ENCODE data around the gene FMNL1.
"Not testable (repeated sequence)": the region's sequence is repeated elsewhere in the genome, so short reads cannot be mapped to it uniquely, and the experiment has no call there.

FMNL1 gene

GRCh38 chr17:45235416-45236281 is 14.0 kb downstream of the FMNL1 start:
- DNase-seq: peak; percentile 91

GRCh38 chr17:45236282-45236606 is 14.6 kb downstream of the FMNL1 start:
- DNase-seq: no peak

DNA sequence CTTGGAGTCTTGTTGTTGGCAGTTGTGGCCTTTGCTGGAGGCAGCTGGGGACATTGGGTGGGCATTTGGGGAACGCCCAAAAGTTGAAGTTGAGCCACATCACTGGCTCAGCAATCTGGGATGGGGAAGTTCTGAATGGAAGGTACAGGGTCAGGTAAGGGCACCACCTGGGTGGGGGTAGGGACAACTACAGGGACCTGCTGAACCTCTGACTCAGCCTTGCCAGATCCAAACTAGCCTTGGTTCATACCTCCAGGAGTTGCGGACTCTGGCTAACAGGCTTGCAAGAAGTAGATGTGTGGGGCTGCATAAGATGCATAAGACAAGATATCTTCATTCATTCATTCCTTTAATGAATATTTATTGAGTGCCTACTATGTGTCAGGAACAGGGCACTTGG is 16.0 kb downstream of the FMNL1 start:
- no peak for DNase-seq

DNA sequence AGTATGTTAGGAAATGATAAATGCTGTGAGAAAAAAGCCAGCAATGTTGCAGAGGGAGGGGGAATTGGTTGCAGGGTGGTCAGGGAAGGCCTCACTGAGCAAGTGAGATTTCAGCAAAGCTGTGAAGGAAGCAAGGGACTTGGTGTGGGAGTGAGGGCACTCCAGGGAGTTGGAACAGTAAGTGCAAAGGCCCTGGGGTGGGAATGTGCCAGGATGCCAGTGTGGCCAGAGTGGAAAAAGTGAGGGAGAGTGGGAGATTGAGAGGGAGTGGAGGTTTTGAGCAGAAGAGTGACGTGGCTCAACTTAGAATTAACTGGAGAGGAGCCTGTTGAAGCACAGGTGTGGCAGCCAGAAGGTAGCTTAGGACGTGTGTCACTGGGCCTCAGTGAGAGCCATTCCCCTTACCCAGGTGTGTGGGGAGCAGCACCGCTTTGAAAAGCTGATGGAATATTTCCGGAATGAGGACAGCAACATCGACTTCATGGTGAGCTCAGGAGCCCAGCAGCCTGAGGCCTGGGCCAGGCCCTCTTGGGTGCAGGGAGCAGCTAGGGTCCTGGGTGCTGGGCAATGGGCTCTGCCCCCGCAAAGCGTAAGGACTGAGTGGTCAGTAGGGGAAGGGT is 16.6 kb downstream of the FMNL1 start:
- DNase-seq: no peak

DNA sequence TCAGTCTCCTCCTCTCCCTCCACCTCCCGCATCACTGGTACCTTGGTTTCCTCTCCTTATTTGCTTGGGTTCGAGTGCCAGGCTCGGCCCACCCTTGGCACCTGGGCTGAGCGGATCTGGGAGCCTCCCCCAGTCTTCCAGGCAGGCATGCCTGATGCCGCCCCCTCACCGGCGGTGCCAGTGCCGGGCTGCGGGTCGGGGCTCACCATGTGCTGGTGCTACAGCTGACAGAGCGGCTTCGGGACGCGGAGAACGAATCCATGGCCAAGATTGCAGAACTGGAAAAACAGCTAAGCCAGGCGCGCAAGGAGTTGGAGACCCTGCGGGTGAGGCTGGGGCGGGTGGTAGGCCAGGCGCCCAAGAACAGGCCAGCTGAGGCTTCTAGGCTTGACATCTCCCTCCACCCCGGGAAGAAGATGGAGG is 19.2 kb downstream of the FMNL1 start:
- no peak for DNase-seq

GRCh38 chr17:45241328-45242028 is 19.8 kb downstream of the FMNL1 start:
- no peak for DNase-seq

GRCh38 chr17:45242029-45242414 is 20.3 kb downstream of the FMNL1 start:
- DNase-seq: no peak

GRCh38 chr17:45243750-45244149 is 22.1 kb downstream of the FMNL1 start:
- no peak for DNase-seq

DNA sequence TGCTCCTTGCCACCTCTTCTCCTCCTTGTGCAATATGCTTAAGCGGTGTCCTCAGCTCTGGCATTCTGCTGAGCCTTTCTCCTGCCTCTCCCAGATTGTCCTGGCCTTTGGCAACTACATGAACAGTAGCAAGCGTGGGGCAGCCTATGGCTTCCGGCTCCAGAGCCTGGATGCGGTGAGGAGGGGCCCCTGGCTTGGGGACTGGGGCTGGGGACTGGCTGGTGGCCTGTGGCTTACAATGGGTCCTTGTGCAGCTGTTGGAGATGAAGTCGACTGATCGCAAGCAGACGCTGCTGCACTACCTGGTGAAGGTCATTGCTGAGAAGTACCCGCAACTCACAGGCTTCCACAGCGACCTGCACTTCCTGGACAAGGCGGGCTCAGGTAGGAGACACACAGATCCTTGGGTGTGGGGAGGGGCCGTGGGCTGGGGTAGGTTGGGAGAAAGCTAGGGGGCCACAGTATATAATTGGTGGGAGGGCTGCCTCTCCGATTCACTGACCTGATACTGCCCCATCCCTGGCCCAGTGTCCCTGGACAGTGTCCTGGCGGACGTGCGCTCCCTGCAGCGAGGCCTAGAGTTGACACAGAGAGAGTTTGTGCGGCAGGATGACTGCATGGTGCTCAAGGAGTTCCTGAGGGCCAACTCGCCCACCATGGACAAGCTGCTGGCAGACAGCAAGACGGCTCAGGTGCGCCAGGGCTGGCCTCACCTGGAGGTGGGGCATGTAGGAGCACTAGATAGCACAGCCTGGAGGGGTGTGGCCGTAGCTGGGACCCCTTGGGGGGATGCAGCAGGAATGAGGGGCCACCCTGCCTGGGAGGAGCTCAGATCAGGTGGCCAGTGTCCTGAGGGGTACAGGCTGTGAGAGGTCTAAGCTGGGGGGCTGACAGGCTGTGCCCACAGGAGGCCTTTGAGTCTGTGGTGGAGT is 23.3 kb downstream of the FMNL1 start:
- no peak for DNase-seq

DNA sequence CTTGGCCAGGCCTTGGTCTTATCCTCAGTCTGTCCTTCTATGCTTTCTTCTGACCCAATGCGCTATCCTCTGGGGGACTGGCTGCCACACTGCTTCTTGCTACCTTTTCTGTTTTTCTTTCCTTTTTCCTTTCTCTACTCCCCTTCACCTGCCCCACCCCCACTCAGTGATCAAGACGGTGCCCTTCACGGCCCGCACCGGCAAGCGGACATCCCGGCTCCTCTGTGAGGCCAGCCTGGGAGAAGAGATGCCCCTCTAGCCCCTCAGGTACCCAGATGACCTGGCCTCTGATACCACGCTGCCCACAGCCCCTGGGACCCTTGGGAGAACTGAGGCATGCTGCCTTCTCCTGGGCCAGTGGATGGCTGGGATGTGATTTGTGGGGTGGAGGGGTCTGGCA is 24.7 kb downstream of the FMNL1 start:
- DNase-seq: no peak

- no peak for DNase-seq
Observed at GRCh38 chr17:45246861-45247428, 25.3 kb downstream of the FMNL1 start.

DNA sequence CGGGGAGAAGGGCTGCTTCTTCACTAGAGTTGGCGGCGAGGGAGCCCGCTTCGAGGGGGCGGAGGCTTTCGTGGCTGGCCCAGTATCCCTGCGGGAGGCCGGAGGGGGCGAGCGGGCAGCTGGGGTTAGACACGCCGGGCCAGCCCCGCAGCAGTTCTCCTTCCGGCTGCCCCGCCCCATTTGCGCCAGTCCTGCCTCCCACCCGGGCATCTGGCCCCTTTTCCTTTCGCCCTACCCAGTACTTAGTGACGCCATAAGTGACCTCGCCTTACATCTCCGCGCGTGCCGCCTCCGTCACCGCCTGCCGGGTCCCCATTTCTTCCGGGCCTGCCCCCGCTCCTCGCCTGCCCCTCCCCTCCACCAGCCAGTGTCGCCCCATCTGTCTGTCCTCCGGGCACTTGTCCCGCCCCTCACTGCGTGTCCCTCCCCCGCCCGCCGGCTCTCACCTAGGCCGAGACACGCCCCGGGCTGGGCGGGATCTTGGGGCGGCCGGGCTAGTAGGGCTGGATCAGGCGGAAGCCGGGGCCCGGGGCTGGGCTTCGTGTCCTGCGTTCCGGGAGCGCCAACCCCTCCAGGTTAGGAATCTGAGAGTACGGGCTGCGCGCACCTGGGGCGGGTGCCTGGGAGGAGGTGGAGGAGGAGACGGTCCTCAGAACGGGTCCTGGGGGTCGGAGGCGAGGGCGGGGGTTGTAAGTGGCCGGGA is 25.9 kb downstream of the FMNL1 start:
- DNase-seq: peak; percentile 99

GRCh38 chr17:45248132-45248957 is 26.7 kb downstream of the FMNL1 start:
- peak; percentile 93 for DNase-seq

DNA sequence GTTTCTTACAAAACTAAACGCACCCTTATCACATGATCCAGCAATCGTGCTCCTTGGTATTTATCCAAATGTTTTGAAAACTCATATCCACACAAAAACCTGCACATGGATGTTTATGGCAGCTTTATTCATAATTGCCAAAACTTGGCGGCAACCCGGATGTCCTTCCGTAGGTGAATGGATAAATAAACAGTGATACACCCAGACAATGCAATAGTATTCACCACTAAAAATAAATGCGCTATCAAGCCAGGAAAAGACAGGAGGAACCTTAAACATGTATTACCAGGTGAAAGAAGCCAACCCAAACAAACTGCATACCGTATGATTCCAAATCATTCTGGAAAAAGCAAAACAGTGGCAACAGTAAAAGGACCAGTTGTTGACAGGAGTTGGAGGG is 30.2 kb downstream of the FMNL1 start:
- no peak for DNase-seq

DNA sequence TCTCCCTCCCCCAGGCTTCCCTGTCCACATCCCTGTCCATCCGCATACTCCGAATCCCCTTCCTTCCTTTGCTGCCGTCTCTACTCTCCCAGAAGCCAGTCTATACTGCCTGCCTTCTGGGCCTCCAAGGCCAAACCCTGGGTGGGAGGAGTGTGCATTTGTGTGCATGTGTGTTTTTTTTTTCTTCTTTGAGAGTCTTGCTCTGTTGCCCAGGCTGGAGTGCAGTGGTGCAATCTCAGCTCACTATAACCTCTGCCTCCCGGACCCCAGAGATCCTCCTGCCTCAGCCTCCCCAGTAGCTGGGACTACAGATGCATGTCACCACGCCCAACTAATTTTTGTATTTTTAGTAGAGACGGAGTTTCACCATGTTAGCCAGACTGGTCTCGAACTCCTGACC is 31.6 kb downstream of the FMNL1 start:
- not testable (repeated sequence) for DNase-seq

GRCh38 chr17:45253879-45254278 is 32.2 kb downstream of the FMNL1 start:
- DNase-seq: no peak

- no peak for DNase-seq
Observed at GRCh38 chr17:45255358-45255757, 33.7 kb downstream of the FMNL1 start.

DNA sequence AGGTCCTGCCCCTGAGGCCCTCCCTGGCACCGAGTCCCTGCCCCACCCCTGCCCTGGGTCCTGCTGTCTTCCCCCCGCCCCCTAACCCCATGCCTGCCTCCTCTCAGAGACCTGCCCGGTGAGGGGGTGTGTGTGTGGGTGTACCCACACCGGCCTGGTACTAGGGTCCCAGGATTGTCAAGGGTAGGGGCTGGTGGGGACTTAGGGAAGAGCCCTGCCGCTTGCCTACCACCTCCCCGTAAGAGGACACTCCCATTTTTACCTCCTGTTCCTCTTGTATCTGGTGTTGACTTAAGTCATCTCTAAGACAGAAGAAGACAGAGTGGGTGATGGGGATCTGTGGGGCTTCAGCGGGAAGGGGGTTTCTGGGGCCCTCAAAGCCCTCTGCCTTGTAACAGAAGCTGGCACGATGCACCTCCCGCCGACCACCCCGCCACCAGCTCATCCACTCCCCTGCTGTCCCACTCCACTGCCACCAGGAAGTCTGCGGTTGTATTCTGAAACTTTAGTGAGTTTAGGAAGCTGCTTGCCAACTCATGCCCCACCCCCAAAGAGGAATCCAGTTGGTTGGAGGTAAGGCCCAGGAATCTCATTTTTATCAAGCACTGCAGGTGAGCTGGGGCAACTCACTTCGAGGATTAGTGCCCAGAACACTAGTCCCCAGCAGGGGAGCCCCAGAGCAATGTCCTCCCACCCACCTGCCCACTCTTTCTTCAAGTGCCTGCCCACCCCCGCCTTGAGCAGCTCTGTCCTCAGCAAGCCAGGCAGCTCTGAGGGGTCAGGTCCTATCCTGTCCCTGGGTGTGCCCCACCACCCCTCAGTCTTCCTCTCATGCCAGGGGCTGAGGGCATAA is 34.7 kb downstream of the FMNL1 start:
- no peak for DNase-seq

- DNase-seq: no peak
Observed at GRCh38 chr17:45257115-45257514, 35.4 kb downstream of the FMNL1 start.

- no peak for DNase-seq
Observed at GRCh38 chr17:45258981-45259380, 37.3 kb downstream of the FMNL1 start.
